ENCODE measurements around the gene CISD3.

Gene CISD3

GRCh38 chr17:38728290-38728831, 1.8 kb upstream of the CISD3 start:
- H3K4me3 ChIP-seq: no peak overlapping the region
- H3K36me3 ChIP-seq (ENCODE audit: insufficient read depth, low read length): no peaks in the 10 kb centered on the region; the same call in 1 of the 2 replicates
- no peaks in the 10 kb centered on the region for H3K9me3 ChIP-seq (ENCODE audit: low read depth, low read length)
- no peak overlapping the region for H3K27ac ChIP-seq
- TF ChIP-seq EZH2 (IDR thresholded peaks at IDR 0.05) (no peak), POLR2AphosphoS5 (IDR thresholded peaks at IDR 0.05; ENCODE audit: borderline replicate concordance, low read depth, low read length) (no peak), FOXP2 (optimal IDR thresholded peaks at IDR 0.05; ENCODE audit: control extremely low read depth, extremely low read length, insufficient read depth) (no peak)
- no peak overlapping the region for H3K9ac ChIP-seq (ENCODE audit: insufficient read length)
- no peak for DNase-seq (ENCODE audit: low read depth, low spot score)

- H3K9ac ChIP-seq (ENCODE audit: insufficient read length): peak overlapping the region; percentile 61
- H3K36me3 ChIP-seq (ENCODE audit: insufficient read depth, low read length): peaks cover 9% of the 10 kb centered on the region; the same call in 1 of the 2 replicates
- H3K27ac ChIP-seq: peak overlapping the region; percentile 40; the same call in 1 of the 2 replicates
- peak overlapping the region; percentile 81 for H3K4me3 ChIP-seq
- no peak for DNase-seq (ENCODE audit: low read depth, low spot score)
- no peaks in the 10 kb centered on the region for H3K9me3 ChIP-seq (ENCODE audit: low read depth, low read length)
- no peak for TF ChIP-seq EZH2 (IDR thresholded peaks at IDR 0.05)
- no peak for TF ChIP-seq FOXP2 (optimal IDR thresholded peaks at IDR 0.05; ENCODE audit: control extremely low read depth, extremely low read length, insufficient read depth)
- TF ChIP-seq POLR2AphosphoS5 (IDR thresholded peaks at IDR 0.05; ENCODE audit: borderline replicate concordance, low read depth, low read length): no peak
Measured at GRCh38 chr17:38729368-38729885, 714 bp upstream of the CISD3 start.

GRCh38 chr17:38730526-38731379, 612 bp downstream of the CISD3 start:
- TF ChIP-seq EZH2 (IDR thresholded peaks at IDR 0.05): no peak
- no peak for TF ChIP-seq POLR2AphosphoS5 (IDR thresholded peaks at IDR 0.05; ENCODE audit: borderline replicate concordance, low read depth, low read length)
- no peak for TF ChIP-seq FOXP2 (optimal IDR thresholded peaks at IDR 0.05; ENCODE audit: control extremely low read depth, extremely low read length, insufficient read depth)
- H3K4me3 ChIP-seq: peak overlapping the region; percentile 81
- no peaks in the 10 kb centered on the region for H3K9me3 ChIP-seq (ENCODE audit: low read depth, low read length)
- no peak for DNase-seq (ENCODE audit: low read depth, low spot score)
- H3K36me3 ChIP-seq (ENCODE audit: insufficient read depth, low read length): peaks cover 19% of the 10 kb centered on the region
- peak overlapping the region; percentile 70 for H3K27ac ChIP-seq
- H3K9ac ChIP-seq (ENCODE audit: insufficient read length): peak overlapping the region; percentile 75

GRCh38 chr17:38731526-38732294, 1.6 kb downstream of the CISD3 start:
- Histone ChIP-seq H3K9me3 (ENCODE audit: low read depth, low read length) (no peaks in the 10 kb centered on the region), H3K36me3 (ENCODE audit: insufficient read depth, low read length) (peaks cover 22% of the 10 kb centered on the region), H3K27ac (peak overlapping the region; percentile 66), H3K4me3 (peak overlapping the region; percentile 81), H3K9ac (ENCODE audit: insufficient read length) (peak overlapping the region; percentile 32)
- DNase-seq (ENCODE audit: low read depth, low spot score): no peak
- no peak for TF ChIP-seq POLR2AphosphoS5 (IDR thresholded peaks at IDR 0.05; ENCODE audit: borderline replicate concordance, low read depth, low read length)
- no peak for TF ChIP-seq FOXP2 (optimal IDR thresholded peaks at IDR 0.05; ENCODE audit: control extremely low read depth, extremely low read length, insufficient read depth)
- TF ChIP-seq EZH2 (IDR thresholded peaks at IDR 0.05): no peak

DNA sequence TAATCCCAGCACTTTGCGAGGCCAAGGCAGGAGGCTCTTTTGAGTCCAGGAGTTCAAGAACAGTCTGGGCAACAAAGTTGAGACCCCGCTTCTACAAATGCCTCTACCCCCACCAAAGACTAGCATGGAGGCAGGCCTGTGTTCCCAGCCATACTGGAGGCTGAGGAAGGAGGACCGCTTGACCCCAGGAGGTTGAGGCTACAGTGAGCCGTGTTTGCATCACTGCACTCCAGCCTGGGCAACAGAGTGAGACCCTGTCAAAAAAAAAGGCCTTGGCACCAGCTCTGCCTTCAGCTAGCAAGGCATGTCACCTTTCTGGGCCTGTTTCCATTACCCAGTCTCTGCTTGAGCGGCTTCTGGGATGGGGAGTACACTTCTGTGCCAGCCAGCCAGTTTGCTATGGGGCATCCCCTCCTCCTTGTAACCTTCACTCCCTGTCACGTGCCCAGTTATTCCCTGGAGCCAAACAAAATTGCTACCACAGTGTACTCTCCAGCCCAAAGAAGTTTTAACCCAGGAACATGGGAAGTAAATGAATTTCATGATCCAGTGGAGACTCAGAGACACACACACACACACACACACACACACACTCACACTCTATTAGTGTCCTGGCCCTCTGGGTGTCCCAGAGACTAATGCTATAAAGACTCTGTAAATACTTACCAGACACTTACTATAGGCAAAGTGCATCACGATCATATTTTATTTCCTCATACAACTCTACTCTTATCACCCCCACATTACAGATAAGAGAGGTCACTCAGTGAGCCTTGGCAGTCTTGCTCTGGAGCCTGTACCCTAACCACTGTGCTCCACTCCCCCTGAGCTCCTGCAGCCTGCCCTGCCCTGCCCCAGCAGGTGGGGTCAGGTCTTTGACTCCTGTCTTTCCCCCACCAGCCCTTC, 2.5 kb downstream of the CISD3 start:
- no peak overlapping the region for H3K9ac ChIP-seq (ENCODE audit: insufficient read length)
- peak overlapping the region; percentile 66 for H3K27ac ChIP-seq
- TF ChIP-seq EZH2 (IDR thresholded peaks at IDR 0.05) (no peak), POLR2AphosphoS5 (IDR thresholded peaks at IDR 0.05; ENCODE audit: borderline replicate concordance, low read depth, low read length) (no peak), FOXP2 (optimal IDR thresholded peaks at IDR 0.05; ENCODE audit: control extremely low read depth, extremely low read length, insufficient read depth) (no peak)
- peaks cover 25% of the 10 kb centered on the region for H3K36me3 ChIP-seq (ENCODE audit: insufficient read depth, low read length)
- no peak overlapping the region for H3K4me3 ChIP-seq
- H3K9me3 ChIP-seq (ENCODE audit: low read depth, low read length): no peaks in the 10 kb centered on the region
- DNase-seq (ENCODE audit: low read depth, low spot score): no peak

GRCh38 chr17:38733282-38733981, 3.3 kb downstream of the CISD3 start:
- Histone ChIP-seq H3K9ac (ENCODE audit: insufficient read length) (no peak overlapping the region), H3K9me3 (ENCODE audit: low read depth, low read length) (no peaks in the 10 kb centered on the region), H3K36me3 (ENCODE audit: insufficient read depth, low read length) (peaks cover 32% of the 10 kb centered on the region), H3K4me3 (no peak overlapping the region), H3K27ac (no peak overlapping the region)
- TF ChIP-seq EZH2 (IDR thresholded peaks at IDR 0.05) (no peak), POLR2AphosphoS5 (IDR thresholded peaks at IDR 0.05; ENCODE audit: borderline replicate concordance, low read depth, low read length) (no peak), FOXP2 (optimal IDR thresholded peaks at IDR 0.05; ENCODE audit: control extremely low read depth, extremely low read length, insufficient read depth) (no peak)
- DNase-seq (ENCODE audit: low read depth, low spot score): no peak

Data from SK-N-MC (cell line).